ENCODE results near the gene DCHS1. TPM values are rescaled to one million over a fixed set of nuclear protein-coding genes. Genes with fewer than 3 reads are reported as not detected.

The DCHS1 gene
- total and polyA plus RNA-seq, 10 of the 15 experiments (the other 5 are each of a cell fraction or from before 2014, with no cell fraction given) = 0.02 to 0.64 (median 0.18) TPM; not detected in 1

GRCh38 chr11:6682936-6683861 lies 27.6 kb upstream of the DCHS1 start, which contains the start of gene MRPL17 (continued):
- TF ChIP-seq E2F4 (IDR thresholded peaks at IDR 0.05; ENCODE audit: low read depth, low read length) (peak; percentile 85), CBFB (IDR thresholded peaks at IDR 0.05; ENCODE audit: low read depth) (peak; percentile 81), NKRF (conservative IDR thresholded peaks at IDR 0.05) (peak; percentile 92), E2F8 (IDR thresholded peaks at IDR 0.05; ENCODE audit: low read depth, partially characterized antibody) (peak; percentile 77), TCF12 (IDR thresholded peaks at IDR 0.05; ENCODE audit: low read depth, low read length) (peak; percentile 22; the same call in 1 of the 2 replicates), POLR2AphosphoS5 (IDR thresholded peaks at IDR 0.05; ENCODE audit: low read length) (peak; percentile 95), SMARCA5 (IDR thresholded peaks at IDR 0.05) (no peak), ETV6 (conservative IDR thresholded peaks at IDR 0.05 in 1 of 2, IDR thresholded peaks at IDR 0.05 in 1 of 2; ENCODE audit: borderline replicate concordance in 1 of 2, low read depth in 1 of 2) (no peak), SP1 (IDR thresholded peaks at IDR 0.05; ENCODE audit: low read depth, low read length) (peak; percentile 19), LARP7 (IDR thresholded peaks at IDR 0.05) (peak; percentile 86), FOXM1 (IDR thresholded peaks at IDR 0.05; ENCODE audit: low read depth, low read length) (0 out of 2 replicates have a peak, but pooled peaks have one; percentile 68), CHD4 (IDR thresholded peaks at IDR 0.05) (no peak), HCFC1 (IDR thresholded peaks at IDR 0.05; ENCODE audit: low read length) (peak; percentile 49; the same call in 1 of the 2 replicates), SPI1 (IDR thresholded peaks at IDR 0.05; ENCODE audit: borderline replicate concordance, insufficient read depth, low read depth, low read length) (peak; percentile 37; the same call in 1 of the 2 replicates), RELB (IDR thresholded peaks at IDR 0.05; ENCODE audit: low read depth) (peak; percentile 73; the same call in 1 of the 2 replicates), HDAC2 (IDR thresholded peaks at IDR 0.05) (peak; percentile 18; the same call in 1 of the 2 replicates), CBX5 (IDR thresholded peaks at IDR 0.05; ENCODE audit: low read depth) (0 out of 2 replicates have a peak, but pooled peaks have one; percentile 86), TAF1 (IDR thresholded peaks at IDR 0.05; ENCODE audit: borderline replicate concordance, low read depth, low read length) (peak; percentile 64), KAT2A (conservative IDR thresholded peaks at IDR 0.05; ENCODE audit: control insufficient read depth, low read depth, low read length) (no peak), HDGF (IDR thresholded peaks at IDR 0.05) (peak; percentile 54; the same call in 1 of the 2 replicates), TCF3 (IDR thresholded peaks at IDR 0.05; ENCODE audit: borderline replicate concordance, insufficient read depth, low read depth, low read length) (no peak), MTA3 (IDR thresholded peaks at IDR 0.05; ENCODE audit: borderline replicate concordance, low read length) (no peak), POU2F2 (IDR thresholded peaks at IDR 0.05; ENCODE audit: borderline replicate concordance, low read depth, low read length) (no peak; the same call in 1 of the 3 replicates)

All from GM12878 (cell line).